ENCODE measurements around the gene L3MBTL3. TPM values are rescaled to one million over a fixed set of nuclear protein-coding genes. Genes with fewer than 3 reads are reported as not detected.

The L3MBTL3 gene
- total RNA-seq, 1 experiment from 2014 or later, result 4.7 TPM

- Histone ChIP-seq H3K4me2 (ENCODE audit: insufficient read depth, insufficient read length, low read length) (no peak overlapping the region), H3K23me2 (ENCODE audit: insufficient read length, low read depth, low read length, poor library complexity, severe bottlenecking) (no peaks in the 10 kb centered on the region), H3K79me2 (ENCODE audit: insufficient read depth, low read length) (no peaks in the 10 kb centered on the region), H3K23ac (ENCODE audit: insufficient read length, low read depth, low read length) (no peak overlapping the region), H2BK15ac (ENCODE audit: low read depth, low read length) (no peak overlapping the region), H3K56ac (ENCODE audit: insufficient read length, low read depth, low read length) (no peak overlapping the region), H2AFZ (ENCODE audit: low read length) (no peak overlapping the region), H2BK12ac (ENCODE audit: insufficient read length, low read depth, low read length) (no peak overlapping the region), H4K8ac (replicated peaks; ENCODE audit: insufficient read length, low read depth, low read length) (no peak overlapping the region), H2BK120ac (ENCODE audit: low read depth, low read length, poor library complexity, severe bottlenecking) (no peak overlapping the region), H4K20me1 (ENCODE audit: control insufficient read depth, insufficient read depth, insufficient read length) (no peaks in the 10 kb centered on the region), H3K4ac (ENCODE audit: low read depth, low read length) (no peak overlapping the region), H3K18ac (ENCODE audit: insufficient read length, low read depth, low read length) (no peak overlapping the region), H3K9me3 (ENCODE audit: control insufficient read depth, low read depth, low read length) (no peaks in the 10 kb centered on the region), H4K91ac (ENCODE audit: insufficient read length, low read depth, low read length) (no peak overlapping the region), H3K27me3 (ENCODE audit: insufficient read depth, low read length) (no peaks in the 10 kb centered on the region), H2BK5ac (ENCODE audit: insufficient read length, low read length) (no peak overlapping the region), H3T11ph (ENCODE audit: low read length) (no peak overlapping the region), H3K27ac (ENCODE audit: insufficient read length, low read depth, low read length) (no peak overlapping the region), H2BK20ac (ENCODE audit: low read depth, low read length, poor library complexity, severe bottlenecking) (no peak overlapping the region), H3K14ac (ENCODE audit: insufficient read depth, low read length) (no peak overlapping the region), H3K9ac (ENCODE audit: extremely low read depth, insufficient read length, low read length) (no peak overlapping the region), H2AK5ac (ENCODE audit: insufficient read length, low read length) (no peak overlapping the region), H3K4me1 (ENCODE audit: insufficient read depth, low read length) (no peaks in the 10 kb centered on the region), H4K5ac (ENCODE audit: insufficient read length, low read depth, low read length) (no peak overlapping the region), H3K79me1 (ENCODE audit: insufficient read depth, low read depth, low read length, poor library complexity, severe bottlenecking) (no peaks in the 10 kb centered on the region)
- no CpG with 5 or more reads among the region's 3 CpGs for WGBS (ENCODE audit: extremely low coverage, insufficient read length, low lambda C conversion rate)
- no peaks in the 10 kb centered on the region for H3K27me3 Mint-ChIP-seq (ENCODE audit: low read depth)
- TF ChIP-seq CTCF (conservative IDR thresholded peaks at IDR 0.05), result no peak
- H3K9me3 Mint-ChIP-seq, result no peaks in the 10 kb centered on the region
- no peak for DNase-seq
- no peak overlapping the region for H3K4me3 Mint-ChIP-seq
- peaks cover 0 to 2% (median under 1%) of the 10 kb centered on the region in 3 experiments; a peak in 3 of 7 replicates for H3K36me3 Mint-ChIP-seq (ENCODE audit: insufficient read depth in 1 of 3, low read depth in 3 of 3)
- H3K4me1 Mint-ChIP-seq, result no peaks in the 10 kb centered on the region
- H3K27ac Mint-ChIP-seq, result no peak overlapping the region
Observed at GRCh38 chr6:130147111-130147510, 128.7 kb downstream of the L3MBTL3 start.
